Ishikawa (cell line): Measurements from ENCODE around the gene SF3B2.

Experiments used
- EP300 ChIP-seq: IDR thresholded peaks from 2 replicates; pipeline ENCODE4 v1.6.1; 2012; ENCODE audit warnings: borderline replicate concordance
- TF ChIP-seq, protein P1 (sequence below): IDR thresholded peaks from 2 replicates; pipeline ENCODE4 v1.6.1; 2012

GRCh38 chr11:66068154-66068821 lies 16.1 kb downstream of the SF3B2 start:
- TF ChIP-seq, protein P1, sequence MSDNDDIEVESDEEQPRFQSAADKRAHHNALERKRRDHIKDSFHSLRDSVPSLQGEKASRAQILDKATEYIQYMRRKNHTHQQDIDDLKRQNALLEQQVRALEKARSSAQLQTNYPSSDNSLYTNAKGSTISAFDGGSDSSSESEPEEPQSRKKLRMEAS: no peak
- TF ChIP-seq EP300: no peak
